Subcutaneous abdominal adipose tissue (tissue), 5 donors: ENCODE measurements around the gene DPP3.
"Not testable (repeated sequence)": the region's sequence is repeated elsewhere in the genome, so short reads cannot be mapped to it uniquely, and the experiment has no call there.

Source experiments
- H3K27ac ChIP-seq: one replicate; pipeline ENCODE4 v1.7.0; 2013; ENCODE audit warnings: low read depth, mild to moderate bottlenecking, inconsistent platforms, low read length, moderate library complexity
- H3K27me3 ChIP-seq, 5 donors: one replicate each; pipeline ENCODE4 v1.7.0; 2013; ENCODE audit warnings: low read length in 5 of 5, inconsistent platforms in 1 of 5; ENCODE audit not compliant: control insufficient read depth in 5 of 5, insufficient read depth in 4 of 5
- H3K36me3 ChIP-seq, 5 donors: one replicate each; pipeline ENCODE4 v1.7.0; 2013; ENCODE audit warnings: low read length in 5 of 5; ENCODE audit not compliant: control insufficient read depth in 5 of 5, insufficient read depth in 5 of 5
- H3K4me1 ChIP-seq, 5 donors: one replicate each; pipeline ENCODE4 v1.7.0; 2013; ENCODE audit warnings: low read length in 5 of 5, mild to moderate bottlenecking in 3 of 5, moderate library complexity in 1 of 5; ENCODE audit not compliant: control insufficient read depth in 5 of 5, insufficient read depth in 5 of 5
- H3K4me3 ChIP-seq, 5 donors: one replicate each; pipeline ENCODE4 v1.7.0; 2013; ENCODE audit warnings: low read length in 5 of 5, low read depth in 1 of 5
- H3K9ac ChIP-seq, 5 donors: one replicate each; pipeline ENCODE4 v1.7.0; 2013; ENCODE audit warnings: low read length in 5 of 5, mild to moderate bottlenecking in 4 of 5, moderate library complexity in 3 of 5
- H3K9me3 ChIP-seq, 5 donors: one replicate each; pipeline ENCODE4 v1.7.0; 2013; ENCODE audit warnings: low read length in 5 of 5; ENCODE audit not compliant: control insufficient read depth in 5 of 5
- donor health status: healthy.
- donor health status: healthy.
- donor health status: healthy.
- donor health status: healthy.
- donor health status: healthy.

Gene DPP3

GRCh38 chr11:66462911-66463310 is 17.3 kb upstream of the DPP3 start:
- Histone ChIP-seq H3K27me3 (no peaks in the 10 kb centered on the region), H3K36me3 (no peaks in the 10 kb centered on the region)

GRCh38 chr11:66464116-66464515 is 16.1 kb upstream of the DPP3 start:
- not testable (repeated sequence) for H3K4me3 ChIP-seq, H3K9ac ChIP-seq, H3K27me3 ChIP-seq, H3K9me3 ChIP-seq, H3K36me3 ChIP-seq, H3K27ac ChIP-seq
- H3K4me1 ChIP-seq, result peaks cover 2 to 25% (median 19%) of the 10 kb centered on the region in 5 donors

More at GRCh38 chr11:66462911-66463310, 17.3 kb upstream of the DPP3 start:
- peaks cover 2 to 20% (median 15%) of the 10 kb centered on the region in 5 donors for H3K4me1 ChIP-seq
- no peak overlapping the region for H3K9ac ChIP-seq
- H3K9me3 ChIP-seq, result peaks cover 0 to 6% (median 0%) of the 10 kb centered on the region in 5 donors
- no peak overlapping the region for H3K27ac ChIP-seq
- no peak overlapping the region for H3K4me3 ChIP-seq

GRCh38 chr11:66464916-66465315 is 15.3 kb upstream of the DPP3 start:
- H3K27ac ChIP-seq, result no peak overlapping the region
- peaks cover 0 to 6% (median 0%) of the 10 kb centered on the region in 5 donors for H3K9me3 ChIP-seq
- no peaks in the 10 kb centered on the region for H3K36me3 ChIP-seq
- H3K4me1 ChIP-seq, result peaks cover 2 to 25% (median 19%) of the 10 kb centered on the region in 5 donors
- no peak overlapping the region for H3K9ac ChIP-seq
- no peak overlapping the region for H3K4me3 ChIP-seq
- H3K27me3 ChIP-seq, result no peaks in the 10 kb centered on the region

- Histone ChIP-seq H3K27ac (peak overlapping the region; percentile 46), H3K4me1 (peaks cover 2 to 25% (median 19%) of the 10 kb centered on the region in 5 donors), H3K9ac (peak overlapping the region in 2 of 5 donors; percentile 65 to 68), H3K9me3 (peaks cover 0 to 6% (median 0%) of the 10 kb centered on the region in 5 donors), H3K36me3 (peaks cover 0 to 3% (median 0%) of the 10 kb centered on the region in 5 donors), H3K4me3 (peak overlapping the region; percentile 54 to 81 (median 78)), H3K27me3 (no peaks in the 10 kb centered on the region)
Observed at GRCh38 chr11:66465373-66466224, 14.6 kb upstream of the DPP3 start.

GRCh38 chr11:66466225-66467033 is 13.8 kb upstream of the DPP3 start, which contains the start of gene PELI3:
Gene PELI3, plus strand, starts transcription at chr11:66466905. Its CDS starts 1,224 bp downstream, at chr11:66468129.
- peak within 1 kb of the TSS in 4 of 5 donors; percentile 68 to 82 (median 70) for H3K9ac ChIP-seq
- peak within 1 kb of the TSS; percentile 46 for H3K27ac ChIP-seq
- H3K27me3 ChIP-seq, result no peaks in the 10 kb centered on the region
- H3K4me1 ChIP-seq, result peaks cover 2 to 25% (median 19%) of the 10 kb centered on the region in 5 donors
- peak within 1 kb of the TSS; percentile 54 to 81 (median 78) for H3K4me3 ChIP-seq
- peaks cover 0 to 11% (median 6%) of the 10 kb centered on the region in 5 donors for H3K36me3 ChIP-seq
- H3K9me3 ChIP-seq, result peaks cover 0 to 6% (median 0%) of the 10 kb centered on the region in 5 donors

GRCh38 chr11:66467034-66467659 is 13.1 kb upstream of the DPP3 start:
- peak overlapping the region in 4 of 5 donors; percentile 59 to 81 (median 70) for H3K9ac ChIP-seq
- H3K27ac ChIP-seq, result no peak overlapping the region
- H3K4me1 ChIP-seq, result peaks cover 2 to 25% (median 19%) of the 10 kb centered on the region in 5 donors
- H3K36me3 ChIP-seq, result peaks cover 0 to 16% (median 7%) of the 10 kb centered on the region in 5 donors
- peak overlapping the region; percentile 49 to 81 (median 78) for H3K4me3 ChIP-seq
- H3K9me3 ChIP-seq, result peaks cover 0 to 6% (median 0%) of the 10 kb centered on the region in 5 donors
- H3K27me3 ChIP-seq, result no peaks in the 10 kb centered on the region

GRCh38 chr11:66467756-66468155 is 12.5 kb upstream of the DPP3 start:
- Histone ChIP-seq H3K9ac (peak overlapping the region in 4 of 5 donors; percentile 59 to 81 (median 70)), H3K9me3 (peaks cover 0 to 3% (median 0%) of the 10 kb centered on the region in 5 donors), H3K4me1 (peaks cover 2 to 25% (median 19%) of the 10 kb centered on the region in 5 donors), H3K36me3 (peaks cover 0 to 22% (median 13%) of the 10 kb centered on the region in 5 donors), H3K4me3 (peak overlapping the region; percentile 49 to 81 (median 78)), H3K27me3 (no peaks in the 10 kb centered on the region), H3K27ac (no peak overlapping the region)

- Histone ChIP-seq H3K4me1 (peaks cover 2 to 25% (median 19%) of the 10 kb centered on the region in 5 donors), H3K9me3 (no peaks in the 10 kb centered on the region), H3K4me3 (no peak overlapping the region), H3K36me3 (peaks cover 0 to 31% (median 23%) of the 10 kb centered on the region in 5 donors), H3K27ac (no peak overlapping the region), H3K9ac (no peak overlapping the region), H3K27me3 (no peaks in the 10 kb centered on the region)
Observed at GRCh38 chr11:66468691-66469090, 11.5 kb upstream of the DPP3 start.

GRCh38 chr11:66469441-66469840 is 10.8 kb upstream of the DPP3 start:
- Histone ChIP-seq H3K27me3 (no peaks in the 10 kb centered on the region), H3K4me3 (no peak overlapping the region), H3K36me3 (peaks cover 0 to 39% (median 30%) of the 10 kb centered on the region in 5 donors), H3K27ac (no peak overlapping the region), H3K9me3 (no peaks in the 10 kb centered on the region), H3K9ac (no peak overlapping the region), H3K4me1 (peaks cover 2 to 25% (median 19%) of the 10 kb centered on the region in 5 donors)
